Esophagus muscularis mucosa (tissue), 4 donors: ENCODE data around the gene ARHGAP9. TPM values are rescaled to one million over a fixed set of nuclear protein-coding genes. Genes with fewer than 3 reads are reported as not detected.

Experiments used
- DNase-seq: peaks from one replicate; pipeline ENCODE4 v3.0.0-alpha.2; 2017; ENCODE audit errors: extremely low spot score
- H3K27ac ChIP-seq, 4 donors: fragments of 200-600 bp; sonication (generic); replicated peaks in 1 of 4; 1 replicate in 3 of 4; 2 replicates in 1 of 4; pipeline ENCODE4 v1.5.1; 2016 to 2019; ENCODE audit warnings: mild to moderate bottlenecking in 1 of 4
- H3K27me3 ChIP-seq, 4 donors: fragments of 200-600 bp; sonication (generic); one replicate each; pipeline versions ENCODE4 v1.5.1 to v1.6.0; 2016 to 2019
- H3K36me3 ChIP-seq, 4 donors: fragments of 200-600 bp; sonication (generic); one replicate each; pipeline ENCODE4 v1.5.1; 2016 to 2019
- H3K4me1 ChIP-seq, 4 donors: fragments of 200-600 bp; sonication (generic); one replicate each; pipeline ENCODE4 v1.5.1; 2016 to 2019
- H3K4me3 ChIP-seq, 4 donors: fragments of 200-600 bp; sonication (generic); 1 replicate in 2 of 4; 2 replicates in 2 of 4; pipeline ENCODE4 v1.5.1; 2016 to 2019; ENCODE audit warnings: mild to moderate bottlenecking in 4 of 4, moderate library complexity in 1 of 4
- H3K9me3 ChIP-seq, 4 donors: fragments of 200-600 bp; sonication (generic); 1 replicate in 3 of 4; 2 replicates in 1 of 4; pipeline ENCODE4 v1.5.1; 2016 to 2019
- CTCF ChIP-seq, 3 experiments: fragments of 200-600 bp in 2 of 3; fragments of 450-650 bp in 1 of 3; sonication (generic) in 2 of 3; IDR thresholded peaks; one replicate each; pipeline ENCODE4 v1.5.1; 2017 to 2019; ENCODE audit warnings: antibody characterized with exemption in 3 of 3, mild to moderate bottlenecking in 2 of 3, moderate library complexity in 1 of 3
- EP300 ChIP-seq: sonication (generic); formaldehyde crosslinking; IDR thresholded peaks from one replicate; pipeline ENCODE4 v1.6.1; 2017; ENCODE audit warnings: antibody characterized with exemption
- POLR2A ChIP-seq: fragments of 450-650 bp; IDR thresholded peaks from one replicate; pipeline ENCODE4 v1.6.1; 2017; ENCODE audit warnings: antibody characterized with exemption, moderate library complexity, mild to moderate bottlenecking, low read depth
- POLR2AphosphoS5 ChIP-seq, 2 donors: sonication (generic); formaldehyde crosslinking; IDR thresholded peaks; one replicate each; pipeline ENCODE4 v1.6.1; 2017; ENCODE audit warnings: antibody characterized with exemption in 2 of 2
- WGBS: methylation state at CpG from one replicate; pipeline ENCODE4 v1.1.5; 2018; 5-methylcytosine and 5-hydroxymethylcytosine counted together
- intact Hi-C: fragments of 100-400 bp; cut with DNase I; formaldehyde crosslinking; loops from one replicate; pipeline ENCODE4 v1.15.1; 2023
- total RNA-seq, 4 donors: library from RNA; depleted of rRNA; stranded (reverse); fragments of >200 nt; gene quantifications; one replicate each; pipeline versions ENCODE4 v1.1.0 to v1.2.1, GENCODE V29; 2016

Gene ARHGAP9
- total RNA-seq: 10 to 100 TPM in 2 of 4 donors, 1 to 10 TPM in 2; 6.0 to 12.9 (median 8.8) TPM

GRCh38 chr12:57479376-57480115, at the start of gene ARHGAP9:
TSS of gene ARHGAP9 (minus strand) at chr12:57479866. CDS start at chr12:57479406, 460 bp downstream.
- DNase-seq: no peak
- no peak within 1 kb of the TSS for H3K4me3 ChIP-seq
- WGBS: 64% methylated on average over 5 of the region's 6 CpGs

DNA sequence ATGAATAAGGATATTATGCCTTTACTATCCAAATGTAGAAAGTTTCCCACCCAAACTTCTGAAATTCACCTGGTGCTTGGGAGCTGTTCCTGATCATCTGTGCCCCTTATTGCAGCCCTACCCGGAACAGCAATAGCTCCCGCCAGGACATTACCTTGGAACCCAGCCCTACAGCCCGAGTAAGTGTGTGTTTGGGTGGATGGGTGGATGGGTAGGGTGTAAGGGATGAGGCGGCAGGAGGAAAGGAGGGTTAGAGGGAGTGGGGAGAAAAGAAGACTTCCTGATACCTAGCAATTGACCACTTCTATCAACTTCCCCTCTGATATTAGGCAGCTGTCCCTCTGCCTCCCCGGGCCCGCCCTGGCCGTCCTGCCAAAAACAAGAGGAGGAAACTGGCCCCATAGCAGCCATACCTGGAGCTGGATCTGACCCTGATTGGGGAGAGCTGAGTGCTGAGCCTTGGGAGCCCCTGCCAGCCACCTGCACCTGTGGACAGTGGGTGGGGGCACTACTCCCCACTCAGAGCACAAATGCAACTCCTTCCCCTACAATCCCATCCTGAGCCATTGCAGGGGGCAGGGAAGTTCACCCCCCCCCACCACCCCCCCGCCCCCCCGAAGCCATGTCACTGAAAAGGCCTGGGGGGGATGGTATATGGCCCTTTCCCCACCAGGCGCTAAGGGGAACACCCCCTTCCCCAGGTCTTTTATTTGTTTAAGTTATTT, 49.3 kb upstream of the ARHGAP9 start:
- no peak overlapping the region for H3K4me3 ChIP-seq
- TF ChIP-seq POLR2A (no peak), EP300 (no peak), CTCF (IDR thresholded peaks at IDR 0.05) (no peak), POLR2AphosphoS5 (IDR thresholded peaks at IDR 0.05) (no peak)
- H3K4me1 ChIP-seq: peaks cover 11 to 41% (median 24%) of the 10 kb centered on the region in 4 donors
- WGBS: 73% methylated on average over 9 of the region's 10 CpGs
- H3K9me3 ChIP-seq: no peaks in the 10 kb centered on the region
- intact Hi-C loops: no loop called here
- H3K27ac ChIP-seq: peak overlapping the region in 1 of 4 donors; percentile 14
- peaks cover 73 to 100% (median 99%) of the 10 kb centered on the region in 4 donors for H3K36me3 ChIP-seq
- H3K27me3 ChIP-seq: no peaks in the 10 kb centered on the region
- DNase-seq: no peak

More at GRCh38 chr12:57479376-57480115, at the start of gene ARHGAP9:
- TF ChIP-seq CTCF (IDR thresholded peaks at IDR 0.05) (no peak), POLR2A (no peak), EP300 (no peak), POLR2AphosphoS5 (IDR thresholded peaks at IDR 0.05) (no peak)
- Histone ChIP-seq H3K4me1 (peaks cover 13 to 20% (median 18%) of the 10 kb centered on the region in 4 donors), H3K27me3 (peaks cover 0 to 76% (median 26%) of the 10 kb centered on the region in 4 donors), H3K36me3 (no peaks in the 10 kb centered on the region), H3K27ac (peak within 1 kb of the TSS in 3 of 4 donors; percentile 28 to 60 (median 39)), H3K9me3 (no peaks in the 10 kb centered on the region)
- intact Hi-C loops: no loop called here

DNA sequence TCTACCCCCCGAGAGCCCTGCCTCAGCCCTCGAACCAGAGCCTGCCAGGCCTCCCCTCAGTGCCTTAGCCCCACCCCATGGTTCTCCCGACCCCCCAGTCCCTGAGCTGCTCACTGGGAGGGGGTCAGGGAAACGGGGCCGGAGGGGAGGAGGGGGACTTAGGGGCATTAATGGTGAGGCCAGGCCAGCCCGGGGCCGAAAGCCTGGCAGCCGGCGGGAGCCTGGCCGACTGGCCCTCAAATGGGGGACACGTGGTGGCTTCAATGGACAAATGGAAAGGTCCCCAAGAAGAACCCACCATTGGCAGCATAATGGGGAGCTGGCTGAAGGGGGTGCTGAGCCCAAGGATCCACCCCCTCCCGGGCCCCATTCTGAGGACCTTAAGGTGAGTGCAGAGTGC, 48.5 kb upstream of the ARHGAP9 start:
- WGBS: 80% methylated on average over 11 of the region's 12 CpGs
- no peak overlapping the region for H3K27ac ChIP-seq
- H3K4me3 ChIP-seq: no peak overlapping the region
- intact Hi-C loops: no loop called here
- no peaks in the 10 kb centered on the region for H3K9me3 ChIP-seq
- H3K36me3 ChIP-seq: peaks cover 67 to 93% (median 91%) of the 10 kb centered on the region in 4 donors
- TF ChIP-seq CTCF (IDR thresholded peaks at IDR 0.05) (no peak), EP300 (no peak), POLR2A (no peak), POLR2AphosphoS5 (IDR thresholded peaks at IDR 0.05) (no peak)
- no peak for DNase-seq
- peaks cover 18 to 48% (median 32%) of the 10 kb centered on the region in 4 donors for H3K4me1 ChIP-seq
- no peaks in the 10 kb centered on the region for H3K27me3 ChIP-seq

- Histone ChIP-seq H3K27ac (peak overlapping the region in 2 of 4 donors; percentile 28 to 42), H3K36me3 (peaks cover 58 to 83% (median 81%) of the 10 kb centered on the region in 4 donors), H3K4me3 (no peak overlapping the region), H3K4me1 (peaks cover 18 to 49% (median 35%) of the 10 kb centered on the region in 4 donors), H3K27me3 (no peaks in the 10 kb centered on the region), H3K9me3 (no peaks in the 10 kb centered on the region)
- no peak for TF ChIP-seq CTCF (IDR thresholded peaks at IDR 0.05)
- no peak for TF ChIP-seq POLR2A
- TF ChIP-seq POLR2AphosphoS5 (IDR thresholded peaks at IDR 0.05): no peak
- TF ChIP-seq EP300: no peak
- 72% methylated on average over 5 of the region's 5 CpGs for WGBS
- no peak for DNase-seq
- intact Hi-C loops: no loop called here
Measured at GRCh38 chr12:57527184-57527583, 47.5 kb upstream of the ARHGAP9 start.
